Fibroblast of pulmonary artery (primary cell): Measurements from ENCODE around the gene GXYLT1.
"Not testable (repeated sequence)": the region's sequence is repeated elsewhere in the genome, so short reads cannot be mapped to it uniquely, and the experiment has no call there.

Experiments
- DNase-seq: peaks from one replicate; pipeline ENCODE4 v3.0.0-alpha.2; 2010; ENCODE audit warnings: low read depth
- H3K4me3 ChIP-seq: replicated peaks from 2 replicates; pipeline ENCODE4 v1.5.1; 2011; ENCODE audit warnings: low read depth, mild to moderate bottlenecking, control low read depth, low read length, moderate library complexity
- CTCF ChIP-seq: IDR thresholded peaks from 2 replicates; pipeline ENCODE4 v1.5.1; 2011; ENCODE audit warnings: mild to moderate bottlenecking, control low read depth, low read length, inconsistent platforms; ENCODE audit errors: missing control alignments

GXYLT1 gene

GRCh38 chr12:42144408-42145196, at the start of gene GXYLT1:
Gene GXYLT1 (minus strand): TSS chr12:42144874. CDS start chr12:42144646, 228 bp downstream.
- peak; percentile 94 for DNase-seq
- H3K4me3 ChIP-seq, result peak within 1 kb of the TSS; percentile 67
- TF ChIP-seq CTCF, result no peak

- DNase-seq, result no peak
- H3K4me3 ChIP-seq, result no peak overlapping the region
- no peak for TF ChIP-seq CTCF
These were observed 48.0 kb upstream of the GXYLT1 start for GRCh38 chr12:42192686-42193085.

- no peak for DNase-seq
- no peak overlapping the region for H3K4me3 ChIP-seq
These were observed 47.6 kb upstream of the GXYLT1 start for GRCh38 chr12:42192258-42192657.

GRCh38 chr12:42190376-42190775, 45.7 kb upstream of the GXYLT1 start:
- H3K4me3 ChIP-seq, result no peak overlapping the region
- TF ChIP-seq CTCF, result no peak
- no peak for DNase-seq

More at GRCh38 chr12:42192258-42192657, 47.6 kb upstream of the GXYLT1 start:
- TF ChIP-seq CTCF, result no peak

- H3K4me3 ChIP-seq, DNase-seq: not testable (repeated sequence)
These were observed 43.6 kb upstream of the GXYLT1 start for GRCh38 chr12:42188275-42188674.

GRCh38 chr12:42187799-42188198, 43.1 kb upstream of the GXYLT1 start:
- no peak overlapping the region for H3K4me3 ChIP-seq
- no peak for DNase-seq
- TF ChIP-seq CTCF, result no peak

- no peak for TF ChIP-seq CTCF
- DNase-seq, result no peak
These were observed 42.1 kb upstream of the GXYLT1 start for GRCh38 chr12:42186793-42187192.

More at GRCh38 chr12:42186793-42187192, 42.1 kb upstream of the GXYLT1 start:
- H3K4me3 ChIP-seq, result no peak overlapping the region
